K562 (cell line): Measurements from ENCODE around the gene LIN28A. TPM values are rescaled to one million over a fixed set of nuclear protein-coding genes. Genes with fewer than 3 reads are reported as not detected.

ENCODE experiments used
- C11orf30 ChIP-seq: fragments of 450-650 bp; IDR thresholded peaks from 2 replicates; pipeline ENCODE4 v1.6.1; 2016; ENCODE audit warnings: low read depth, mild to moderate bottlenecking
- CHD2 ChIP-seq: IDR thresholded peaks from 2 replicates; pipeline ENCODE4 v1.6.1; 2011; ENCODE audit warnings: low read depth, low read length
- DACH1 ChIP-seq: fragments of 450-650 bp; IDR thresholded peaks from 2 replicates; pipeline ENCODE4 v1.6.1; 2018; ENCODE audit not compliant: partially characterized antibody
- ELF1 ChIP-seq: fragments of 200-800 bp; sonication (Bioruptor generic); IDR thresholded peaks from 2 replicates; pipeline ENCODE4 v1.6.1; 2016; ENCODE audit warnings: missing genetic modification characterization, missing compliant biosample characterization
- EWSR1 ChIP-seq: fragments of 450-650 bp; IDR thresholded peaks from 2 replicates; pipeline ENCODE4 v1.6.1; 2018; ENCODE audit warnings: borderline replicate concordance, mild to moderate bottlenecking, low read depth, moderate library complexity; ENCODE audit not compliant: partially characterized antibody
- GTF2F1 ChIP-seq: IDR thresholded peaks from 2 replicates; pipeline ENCODE4 v1.6.1; 2011; ENCODE audit warnings: low read depth, low read length, improper control_type of control experiment
- HEY1 ChIP-seq: fragments of 250-450 bp; sonication (Bioruptor Pico); IDR thresholded peaks from 2 replicates; pipeline ENCODE4 v1.5.0; 2020; ENCODE audit warnings: mild to moderate bottlenecking, moderate library complexity, borderline replicate concordance
- HLTF ChIP-seq: fragments of 450-650 bp; IDR thresholded peaks from 2 replicates; pipeline ENCODE4 v1.6.1; 2016
- HNRNPK ChIP-seq: fragments of 200-400 bp; formaldehyde crosslinking; IDR thresholded peaks from one replicate; pipeline ENCODE4 v1.6.1; 2018; ENCODE audit warnings: mild to moderate bottlenecking, low read depth, low read length; ENCODE audit not compliant: poor library complexity, severe bottlenecking
- ILK ChIP-seq: fragments of 450-650 bp; IDR thresholded peaks from 2 replicates; pipeline ENCODE4 v1.6.1; 2016; ENCODE audit warnings: missing genetic modification characterization, low read depth, mild to moderate bottlenecking, missing compliant biosample characterization, moderate library complexity, borderline replicate concordance
- LCOR ChIP-seq: sonication (generic); formaldehyde crosslinking; IDR thresholded peaks from 2 replicates; pipeline ENCODE4 v1.8.0; 2022; ENCODE audit warnings: mild to moderate bottlenecking, missing genetic modification reagents
- PML ChIP-seq: IDR thresholded peaks from 2 replicates; pipeline ENCODE4 v1.6.1; 2012; ENCODE audit warnings: low read length, inconsistent platforms
- RUNX1 ChIP-seq: sonication (generic); IDR thresholded peaks from 2 replicates; pipeline ENCODE4 v1.6.1; 2016; ENCODE audit warnings: antibody characterized with exemption, low read depth
- ZBTB34 ChIP-seq: fragments of 250-450 bp; sonication (Bioruptor Pico); IDR thresholded peaks from 2 replicates; pipeline ENCODE4 v1.8.0; 2021; ENCODE audit warnings: mild to moderate bottlenecking, moderate library complexity
- ZNF324 ChIP-seq: fragments of 250-450 bp; sonication (Bioruptor Pico); IDR thresholded peaks from 2 replicates; pipeline ENCODE4 v1.4.0; 2020; ENCODE audit warnings: mild to moderate bottlenecking
- ZZZ3 ChIP-seq: fragments of 450-650 bp; IDR thresholded peaks from 2 replicates; pipeline ENCODE4 v1.6.1; 2016; ENCODE audit warnings: antibody characterized with exemption, mild to moderate bottlenecking, moderate library complexity
- polyA plus RNA-seq, 8 experiments: library from polyadenylated mRNA; depleted of rRNA in 4 of 8; stranded (reverse) in 5 of 8; unstranded in 3 of 8; fragments of >200 nt; fragmentation: Nextera tagmentation in 2 of 8; fragmentation: Illumina TruSeq in 1 of 8; extraction: Ambion mirVana in 2 of 8; extraction: Trizol in 1 of 8; gene quantifications; 2 replicates each; pipeline versions ENCODE4 v1.2.1 to v1.2.3, GENCODE V29; 2011 to 2014; ENCODE audit warnings: inconsistent platforms in 1 of 8, missing spikeins in 1 of 8
- total RNA-seq, 7 experiments: library from RNA; depleted of rRNA in 6 of 7; stranded (reverse); fragments of >200 nt in 6 of 7; fragmentation: Illumina TruSeq in 2 of 7; extraction: Trizol in 2 of 7; gene quantifications; 2 replicates each; pipeline versions ENCODE4 v1.2.1 to v1.2.3, GENCODE V29; 2011 to 2021; ENCODE audit warnings: low replicate concordance in 1 of 7
- TF ChIP-seq, protein P1 (sequence below): conservative IDR thresholded peaks from 2 replicates; pipeline ENCODE4 v1.6.1; 2011; ENCODE audit warnings: low read depth, mild to moderate bottlenecking, low read length; ENCODE audit not compliant: control insufficient read depth
- TF ChIP-seq, protein P2 (sequence below): fragments of 450-650 bp; formaldehyde crosslinking; IDR thresholded peaks from 2 replicates; pipeline ENCODE4 v1.4.0; 2020; ENCODE audit warnings: mild to moderate bottlenecking, mixed read lengths
- TF ChIP-seq, protein P3 (sequence below): sonication (generic); formaldehyde crosslinking; IDR thresholded peaks from 2 replicates; pipeline ENCODE4 v1.8.0; 2023; ENCODE audit warnings: missing genetic modification reagents, mild to moderate bottlenecking, borderline replicate concordance
- TF ChIP-seq, protein P4 (sequence below): fragments of 250-450 bp; sonication (Bioruptor Pico); IDR thresholded peaks from 2 replicates; pipeline ENCODE4 v1.8.0; 2022; ENCODE audit warnings: moderate library complexity, mild to moderate bottlenecking, inconsistent platforms

The LIN28A gene
- total and polyA plus RNA-seq, 9 of the 15 experiments (the other 6 are each of a cell fraction or from before 2014, with no cell fraction given), result 0.80 to 5.4 (median 3.9) TPM

DNA sequence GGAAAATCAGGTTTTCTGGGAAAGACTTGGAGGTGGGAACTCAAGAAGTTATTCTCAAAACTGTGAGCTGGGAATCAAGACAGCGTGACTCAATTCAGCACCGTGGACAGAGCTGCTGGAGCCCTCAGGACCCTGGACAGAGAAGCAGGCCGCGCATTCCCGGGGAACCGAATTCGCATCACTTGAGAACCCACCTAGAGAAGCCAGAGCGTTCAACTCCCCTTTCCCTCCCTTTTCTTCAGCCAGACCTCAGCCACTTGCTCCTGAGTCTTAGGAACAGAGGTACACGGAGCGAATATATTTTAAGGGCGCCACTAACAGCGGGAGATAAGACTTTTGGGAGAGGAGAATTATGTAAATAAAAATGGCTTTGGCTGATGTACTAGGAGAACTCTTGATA is 2.0 kb upstream of the LIN28A start (continued):
- TF ChIP-seq CHD2 (no peak), EWSR1 (no peak), HNRNPK (no peak), DACH1 (no peak), HEY1 (CRISPR knock-in tag) (no peak), ZZZ3 (no peak), C11orf30 (no peak), ZBTB34 (CRISPR knock-in tag) (no peak), LCOR (CRISPR knock-in tag) (peak; percentile 100), ELF1 (tag) (no peak), ILK (no peak), RUNX1 (0 out of 2 replicates have a peak, but pooled peaks have one; percentile 61), HLTF (no peak), PML (no peak), GTF2F1 (no peak), ZNF324 (CRISPR knock-in tag) (0 out of 2 replicates have a peak, but pooled peaks have one; percentile 28)
- TF ChIP-seq, protein P1, sequence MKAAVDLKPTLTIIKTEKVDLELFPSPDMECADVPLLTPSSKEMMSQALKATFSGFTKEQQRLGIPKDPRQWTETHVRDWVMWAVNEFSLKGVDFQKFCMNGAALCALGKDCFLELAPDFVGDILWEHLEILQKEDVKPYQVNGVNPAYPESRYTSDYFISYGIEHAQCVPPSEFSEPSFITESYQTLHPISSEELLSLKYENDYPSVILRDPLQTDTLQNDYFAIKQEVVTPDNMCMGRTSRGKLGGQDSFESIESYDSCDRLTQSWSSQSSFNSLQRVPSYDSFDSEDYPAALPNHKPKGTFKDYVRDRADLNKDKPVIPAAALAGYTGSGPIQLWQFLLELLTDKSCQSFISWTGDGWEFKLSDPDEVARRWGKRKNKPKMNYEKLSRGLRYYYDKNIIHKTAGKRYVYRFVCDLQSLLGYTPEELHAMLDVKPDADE, result peak; percentile 98
- TF ChIP-seq, protein P2, sequence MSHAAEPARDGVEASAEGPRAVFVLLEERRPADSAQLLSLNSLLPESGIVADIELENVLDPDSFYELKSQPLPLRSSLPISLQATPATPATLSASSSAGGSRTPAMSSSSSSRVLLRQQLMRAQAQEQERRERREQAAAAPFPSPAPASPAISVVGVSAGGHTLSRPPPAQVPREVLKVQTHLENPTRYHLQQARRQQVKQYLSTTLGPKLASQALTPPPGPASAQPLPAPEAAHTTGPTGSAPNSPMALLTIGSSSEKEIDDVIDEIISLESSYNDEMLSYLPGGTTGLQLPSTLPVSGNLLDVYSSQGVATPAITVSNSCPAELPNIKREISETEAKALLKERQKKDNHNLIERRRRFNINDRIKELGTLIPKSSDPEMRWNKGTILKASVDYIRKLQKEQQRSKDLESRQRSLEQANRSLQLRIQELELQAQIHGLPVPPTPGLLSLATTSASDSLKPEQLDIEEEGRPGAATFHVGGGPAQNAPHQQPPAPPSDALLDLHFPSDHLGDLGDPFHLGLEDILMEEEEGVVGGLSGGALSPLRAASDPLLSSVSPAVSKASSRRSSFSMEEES (CRISPR knock-in tag), result no peak
- TF ChIP-seq, protein P3, sequence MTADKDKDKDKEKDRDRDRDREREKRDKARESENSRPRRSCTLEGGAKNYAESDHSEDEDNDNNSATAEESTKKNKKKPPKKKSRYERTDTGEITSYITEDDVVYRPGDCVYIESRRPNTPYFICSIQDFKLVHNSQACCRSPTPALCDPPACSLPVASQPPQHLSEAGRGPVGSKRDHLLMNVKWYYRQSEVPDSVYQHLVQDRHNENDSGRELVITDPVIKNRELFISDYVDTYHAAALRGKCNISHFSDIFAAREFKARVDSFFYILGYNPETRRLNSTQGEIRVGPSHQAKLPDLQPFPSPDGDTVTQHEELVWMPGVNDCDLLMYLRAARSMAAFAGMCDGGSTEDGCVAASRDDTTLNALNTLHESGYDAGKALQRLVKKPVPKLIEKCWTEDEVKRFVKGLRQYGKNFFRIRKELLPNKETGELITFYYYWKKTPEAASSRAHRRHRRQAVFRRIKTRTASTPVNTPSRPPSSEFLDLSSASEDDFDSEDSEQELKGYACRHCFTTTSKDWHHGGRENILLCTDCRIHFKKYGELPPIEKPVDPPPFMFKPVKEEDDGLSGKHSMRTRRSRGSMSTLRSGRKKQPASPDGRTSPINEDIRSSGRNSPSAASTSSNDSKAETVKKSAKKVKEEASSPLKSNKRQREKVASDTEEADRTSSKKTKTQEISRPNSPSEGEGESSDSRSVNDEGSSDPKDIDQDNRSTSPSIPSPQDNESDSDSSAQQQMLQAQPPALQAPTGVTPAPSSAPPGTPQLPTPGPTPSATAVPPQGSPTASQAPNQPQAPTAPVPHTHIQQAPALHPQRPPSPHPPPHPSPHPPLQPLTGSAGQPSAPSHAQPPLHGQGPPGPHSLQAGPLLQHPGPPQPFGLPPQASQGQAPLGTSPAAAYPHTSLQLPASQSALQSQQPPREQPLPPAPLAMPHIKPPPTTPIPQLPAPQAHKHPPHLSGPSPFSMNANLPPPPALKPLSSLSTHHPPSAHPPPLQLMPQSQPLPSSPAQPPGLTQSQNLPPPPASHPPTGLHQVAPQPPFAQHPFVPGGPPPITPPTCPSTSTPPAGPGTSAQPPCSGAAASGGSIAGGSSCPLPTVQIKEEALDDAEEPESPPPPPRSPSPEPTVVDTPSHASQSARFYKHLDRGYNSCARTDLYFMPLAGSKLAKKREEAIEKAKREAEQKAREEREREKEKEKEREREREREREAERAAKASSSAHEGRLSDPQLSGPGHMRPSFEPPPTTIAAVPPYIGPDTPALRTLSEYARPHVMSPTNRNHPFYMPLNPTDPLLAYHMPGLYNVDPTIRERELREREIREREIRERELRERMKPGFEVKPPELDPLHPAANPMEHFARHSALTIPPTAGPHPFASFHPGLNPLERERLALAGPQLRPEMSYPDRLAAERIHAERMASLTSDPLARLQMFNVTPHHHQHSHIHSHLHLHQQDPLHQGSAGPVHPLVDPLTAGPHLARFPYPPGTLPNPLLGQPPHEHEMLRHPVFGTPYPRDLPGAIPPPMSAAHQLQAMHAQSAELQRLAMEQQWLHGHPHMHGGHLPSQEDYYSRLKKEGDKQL (CRISPR knock-in tag), result peak; percentile 99
- TF ChIP-seq, protein P4, sequence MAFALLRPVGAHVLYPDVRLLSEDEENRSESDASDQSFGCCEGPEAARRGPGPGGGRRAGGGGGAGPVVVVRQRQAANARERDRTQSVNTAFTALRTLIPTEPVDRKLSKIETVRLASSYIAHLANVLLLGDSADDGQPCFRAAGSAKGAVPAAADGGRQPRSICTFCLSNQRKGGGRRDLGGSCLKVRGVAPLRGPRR, result peak; percentile 75; the same call in 1 of the 2 replicates
